Brain microvascular endothelial cell (primary cell): ENCODE results near the gene TNIK.

Source experiments
- DNase-seq: peaks from one replicate; pipeline ENCODE4 v3.0.0-alpha.2; 2020
- H3K27ac ChIP-seq: fragments of 250-450 bp; sonication (Bioruptor Pico); 2 replicates; pipeline ENCODE4 v1.5.1; 2020; ENCODE audit warnings: mild to moderate bottlenecking, moderate library complexity
- H3K27me3 ChIP-seq: fragments of 250-450 bp; sonication (Bioruptor Pico); replicated peaks from 2 replicates; pipeline ENCODE4 v1.5.1; 2020; ENCODE audit warnings: mild to moderate bottlenecking
- H3K36me3 ChIP-seq: fragments of 250-450 bp; sonication (Bioruptor Pico); replicated peaks from 2 replicates; pipeline ENCODE4 v1.5.1; 2020; ENCODE audit warnings: mild to moderate bottlenecking
- H3K4me3 ChIP-seq: 2 replicates; pipeline ENCODE4 v1.5.1; 2011; ENCODE audit warnings: low read depth, mild to moderate bottlenecking, control low read depth, low read length, moderate library complexity
- CTCF ChIP-seq: IDR thresholded peaks from 2 replicates; pipeline ENCODE4 v1.5.1; 2011; ENCODE audit warnings: low read depth, mild to moderate bottlenecking, moderate library complexity, low read length, control low read depth, inconsistent platforms; ENCODE audit errors: missing control alignments
- in situ Hi-C: cut with HindIII; loops from 2 replicates; pipeline ENCODE4 v1.10.0; 2017; ENCODE audit warnings: low sequenced_read_pairs, low pct_ligation_motif_present

TNIK gene

GRCh38 chr3:171234298-171235010 is 225.8 kb downstream of the TNIK start:
- Histone ChIP-seq H3K4me3 (no peak overlapping the region), H3K27ac (no peak overlapping the region), H3K36me3 (no peaks in the 10 kb centered on the region), H3K27me3 (no peaks in the 10 kb centered on the region)
- in situ Hi-C loops: no loop called here
- no peak for DNase-seq
- no peak for TF ChIP-seq CTCF

GRCh38 chr3:171231361-171231760 is 228.8 kb downstream of the TNIK start:
- no peaks in the 10 kb centered on the region for H3K36me3 ChIP-seq
- TF ChIP-seq CTCF: no peak
- DNase-seq: no peak

GRCh38 chr3:171230865-171231264 is 229.3 kb downstream of the TNIK start:
- no peak for TF ChIP-seq CTCF
- DNase-seq: no peak
- Histone ChIP-seq H3K4me3 (no peak overlapping the region), H3K27me3 (no peaks in the 10 kb centered on the region), H3K27ac (no peak overlapping the region), H3K36me3 (no peaks in the 10 kb centered on the region)
- in situ Hi-C loops: no loop called here

More at GRCh38 chr3:171231361-171231760, 228.8 kb downstream of the TNIK start:
- H3K27ac ChIP-seq: no peak overlapping the region
- H3K4me3 ChIP-seq: no peak overlapping the region
- H3K27me3 ChIP-seq: no peaks in the 10 kb centered on the region
- in situ Hi-C loops: no loop called here

GRCh38 chr3:171229173-171229572 is 231.0 kb downstream of the TNIK start:
- TF ChIP-seq CTCF: no peak
- H3K27me3 ChIP-seq: no peaks in the 10 kb centered on the region
- H3K4me3 ChIP-seq: no peak overlapping the region
- in situ Hi-C loops: no loop called here
- no peak for DNase-seq
- H3K27ac ChIP-seq: no peak overlapping the region
- no peaks in the 10 kb centered on the region for H3K36me3 ChIP-seq

- no peak overlapping the region for H3K4me3 ChIP-seq
- H3K27me3 ChIP-seq: no peaks in the 10 kb centered on the region
- no peak overlapping the region for H3K27ac ChIP-seq
- in situ Hi-C loops: no loop called here
- no peak for TF ChIP-seq CTCF
- DNase-seq: no peak
- H3K36me3 ChIP-seq: no peaks in the 10 kb centered on the region
Observed at GRCh38 chr3:171228240-171228639, 232.0 kb downstream of the TNIK start.

- Histone ChIP-seq H3K36me3 (no peaks in the 10 kb centered on the region), H3K27ac (no peak overlapping the region), H3K27me3 (no peaks in the 10 kb centered on the region), H3K4me3 (no peak overlapping the region)
- TF ChIP-seq CTCF: no peak
- in situ Hi-C loops: no loop called here
- DNase-seq: no peak
Observed at GRCh38 chr3:171227828-171228227, 232.4 kb downstream of the TNIK start.
